ENCODE data around the gene ICE2. TPM values are rescaled to one million over a fixed set of nuclear protein-coding genes. Genes with fewer than 3 reads are reported as not detected.

The ICE2 gene
- total RNA-seq (2022; extraction: Qiagen RNA extraction), result 32.4 to 35.2 TPM (median 34.2 TPM) in 5 replicates

GRCh38 chr15:60478566-60479360 lies at the start of gene ICE2:
Gene ICE2 (minus strand): TSS chr15:60479142. CDS start chr15:60477977, 1,165 bp downstream.

GRCh38 chr15:60397772-60398445 lies 81.0 kb downstream of the ICE2 start, which contains the start of gene ANXA2:
Gene ANXA2 (minus strand): TSS chr15:60397986. CDS start chr15:60386075, 11,911 bp downstream.

Other genes starting within 250 kb of the ICE2 start
- 5,144 to 6,048 TPM (median 5,358 TPM) in 5 replicates for gene ANXA2, start 81.2 kb downstream of the ICE2 start, total RNA-seq (2022; extraction: Qiagen RNA extraction)

Data from A549 treated with AZD2906 at 1 μM for 4 hours (cell line).